Measurements from ENCODE around the gene MUSK. TPM values are rescaled to one million over a fixed set of nuclear protein-coding genes. Genes with fewer than 3 reads are reported as not detected.

MUSK gene
- total and polyA plus RNA-seq, 2 experiments from 2014 or later, result not detected

GRCh38 chr9:110814159-110814558 lies 145.6 kb downstream of the MUSK start (continued):
- TF ChIP-seq, protein P1, sequence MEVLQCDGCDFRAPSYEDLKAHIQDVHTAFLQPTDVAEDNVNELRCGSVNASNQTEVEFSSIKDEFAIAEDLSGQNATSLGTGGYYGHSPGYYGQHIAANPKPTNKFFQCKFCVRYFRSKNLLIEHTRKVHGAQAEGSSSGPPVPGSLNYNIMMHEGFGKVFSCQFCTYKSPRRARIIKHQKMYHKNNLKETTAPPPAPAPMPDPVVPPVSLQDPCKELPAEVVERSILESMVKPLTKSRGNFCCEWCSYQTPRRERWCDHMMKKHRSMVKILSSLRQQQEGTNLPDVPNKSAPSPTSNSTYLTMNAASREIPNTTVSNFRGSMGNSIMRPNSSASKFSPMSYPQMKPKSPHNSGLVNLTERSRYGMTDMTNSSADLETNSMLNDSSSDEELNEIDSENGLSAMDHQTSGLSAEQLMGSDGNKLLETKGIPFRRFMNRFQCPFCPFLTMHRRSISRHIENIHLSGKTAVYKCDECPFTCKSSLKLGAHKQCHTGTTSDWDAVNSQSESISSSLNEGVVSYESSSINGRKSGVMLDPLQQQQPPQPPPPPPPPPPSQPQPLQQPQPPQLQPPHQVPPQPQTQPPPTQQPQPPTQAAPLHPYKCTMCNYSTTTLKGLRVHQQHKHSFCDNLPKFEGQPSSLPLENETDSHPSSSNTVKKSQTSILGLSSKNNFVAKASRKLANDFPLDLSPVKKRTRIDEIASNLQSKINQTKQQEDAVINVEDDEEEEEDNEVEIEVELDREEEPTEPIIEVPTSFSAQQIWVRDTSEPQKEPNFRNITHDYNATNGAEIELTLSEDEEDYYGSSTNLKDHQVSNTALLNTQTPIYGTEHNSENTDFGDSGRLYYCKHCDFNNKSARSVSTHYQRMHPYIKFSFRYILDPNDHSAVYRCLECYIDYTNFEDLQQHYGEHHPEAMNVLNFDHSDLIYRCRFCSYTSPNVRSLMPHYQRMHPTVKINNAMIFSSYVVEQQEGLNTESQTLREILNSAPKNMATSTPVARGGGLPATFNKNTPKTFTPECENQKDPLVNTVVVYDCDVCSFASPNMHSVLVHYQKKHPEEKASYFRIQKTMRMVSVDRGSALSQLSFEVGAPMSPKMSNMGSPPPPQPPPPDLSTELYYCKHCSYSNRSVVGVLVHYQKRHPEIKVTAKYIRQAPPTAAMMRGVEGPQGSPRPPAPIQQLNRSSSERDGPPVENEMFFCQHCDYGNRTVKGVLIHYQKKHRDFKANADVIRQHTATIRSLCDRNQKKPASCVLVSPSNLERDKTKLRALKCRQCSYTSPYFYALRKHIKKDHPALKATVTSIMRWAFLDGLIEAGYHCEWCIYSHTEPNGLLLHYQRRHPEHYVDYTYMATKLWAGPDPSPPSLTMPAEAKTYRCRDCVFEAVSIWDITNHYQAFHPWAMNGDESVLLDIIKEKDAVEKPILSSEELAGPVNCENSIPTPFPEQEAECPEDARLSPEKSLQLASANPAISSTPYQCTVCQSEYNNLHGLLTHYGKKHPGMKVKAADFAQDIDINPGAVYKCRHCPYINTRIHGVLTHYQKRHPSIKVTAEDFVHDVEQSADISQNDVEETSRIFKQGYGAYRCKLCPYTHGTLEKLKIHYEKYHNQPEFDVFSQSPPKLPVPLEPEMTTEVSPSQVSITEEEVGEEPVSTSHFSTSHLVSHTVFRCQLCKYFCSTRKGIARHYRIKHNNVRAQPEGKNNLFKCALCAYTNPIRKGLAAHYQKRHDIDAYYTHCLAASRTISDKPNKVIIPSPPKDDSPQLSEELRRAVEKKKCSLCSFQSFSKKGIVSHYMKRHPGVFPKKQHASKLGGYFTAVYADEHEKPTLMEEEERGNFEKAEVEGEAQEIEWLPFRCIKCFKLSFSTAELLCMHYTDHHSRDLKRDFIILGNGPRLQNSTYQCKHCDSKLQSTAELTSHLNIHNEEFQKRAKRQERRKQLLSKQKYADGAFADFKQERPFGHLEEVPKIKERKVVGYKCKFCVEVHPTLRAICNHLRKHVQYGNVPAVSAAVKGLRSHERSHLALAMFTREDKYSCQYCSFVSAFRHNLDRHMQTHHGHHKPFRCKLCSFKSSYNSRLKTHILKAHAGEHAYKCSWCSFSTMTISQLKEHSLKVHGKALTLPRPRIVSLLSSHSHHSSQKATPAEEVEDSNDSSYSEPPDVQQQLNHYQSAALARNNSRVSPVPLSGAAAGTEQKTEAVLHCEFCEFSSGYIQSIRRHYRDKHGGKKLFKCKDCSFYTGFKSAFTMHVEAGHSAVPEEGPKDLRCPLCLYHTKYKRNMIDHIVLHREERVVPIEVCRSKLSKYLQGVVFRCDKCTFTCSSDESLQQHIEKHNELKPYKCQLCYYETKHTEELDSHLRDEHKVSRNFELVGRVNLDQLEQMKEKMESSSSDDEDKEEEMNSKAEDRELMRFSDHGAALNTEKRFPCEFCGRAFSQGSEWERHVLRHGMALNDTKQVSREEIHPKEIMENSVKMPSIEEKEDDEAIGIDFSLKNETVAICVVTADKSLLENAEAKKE (CRISPR knock-in tag; IDR thresholded peaks at IDR 0.05), result no peak
- TF ChIP-seq JUNB (IDR thresholded peaks at IDR 0.05; ENCODE audit: unreplicated experiment) (no peak), ZNF114 (CRISPR knock-in tag; IDR thresholded peaks at IDR 0.05) (no peak), POLR2AphosphoS5 (IDR thresholded peaks at IDR 0.05; ENCODE audit: low read depth) (no peak), NANOG (IDR thresholded peaks at IDR 0.05; ENCODE audit: borderline replicate concordance) (no peak), STAT1 (IDR thresholded peaks at IDR 0.05; ENCODE audit: unreplicated experiment) (no peak)

GRCh38 chr9:110815361-110815760 lies 146.8 kb downstream of the MUSK start:
- DNase-seq (ENCODE audit: low spot score) (no peak), ATAC-seq (no peak)
- Histone ChIP-seq H3K4me1 (ENCODE audit: insufficient read depth) (peaks cover 7% of the 10 kb centered on the region; the same call in 1 of the 2 replicates), H3K4me3 (no peak overlapping the region), H2AFZ (no peak overlapping the region), H3K79me2 (replicated peaks; ENCODE audit: insufficient read depth) (no peaks in the 10 kb centered on the region), H4K20me1 (replicated peaks; ENCODE audit: insufficient read depth) (no peaks in the 10 kb centered on the region), H3K9me2 (ENCODE audit: insufficient read depth) (0 out of 2 replicates have a peak, but pooled peaks cover 6% of the 10 kb centered on the region), H3K27me3 (ENCODE audit: insufficient read depth) (no peaks in the 10 kb centered on the region), H3K4me2 (no peak overlapping the region), H3K27ac (ENCODE audit: low read depth) (no peak overlapping the region), H3K36me3 (ENCODE audit: insufficient read depth) (no peaks in the 10 kb centered on the region), H3F3A (replicated peaks; ENCODE audit: low read depth) (no peaks in the 10 kb centered on the region)
- no peaks in the 10 kb centered on the region for H3K36me3 Mint-ChIP-seq (ENCODE audit: low read depth)
- peaks cover 3% of the 10 kb centered on the region for H3K27me3 Mint-ChIP-seq (ENCODE audit: insufficient read depth, low read depth, poor library complexity)
- H3K4me1 Mint-ChIP-seq, result peaks cover 5% of the 10 kb centered on the region; the same call in 2 of the 3 replicates
- H3K27ac Mint-ChIP-seq, result no peak overlapping the region
- H3K9me3 Mint-ChIP-seq, result no peaks in the 10 kb centered on the region
- no peak for TF ChIP-seq ZNF331 (CRISPR knock-in tag; IDR thresholded peaks at IDR 0.05; ENCODE audit: low read depth)
- TF ChIP-seq EZH2 (IDR thresholded peaks at IDR 0.05; ENCODE audit: low read depth, unreplicated experiment), result no peak
- TF ChIP-seq ETS1 (IDR thresholded peaks at IDR 0.05), result no peak
- H3K4me3 Mint-ChIP-seq, result no peak overlapping the region

Data from GM23338 (cell line).